K562 (cell line): ENCODE data around the gene COX6B1. TPM values are rescaled to one million over a fixed set of nuclear protein-coding genes. Genes with fewer than 3 reads are reported as not detected.
A peak's percentile ranks its signal among the peaks of the same experiment; 100 is the strongest.

Source experiments
- BRD9 ChIP-seq: fragments of 450-650 bp; IDR thresholded peaks from 2 replicates; pipeline ENCODE4 v1.6.1; 2018; ENCODE audit warnings: low read depth; ENCODE audit not compliant: partially characterized antibody
- CEBPB ChIP-seq: fragments of 450-650 bp; IDR thresholded peaks from 2 replicates; pipeline ENCODE4 v1.6.1; 2016; ENCODE audit warnings: missing genetic modification characterization, missing compliant biosample characterization
- CHD4 ChIP-seq: fragments of 200-600 bp; sonication (generic); IDR thresholded peaks from 3 replicates; pipeline ENCODE4 v1.6.1; 2012; ENCODE audit warnings: low read depth, mild to moderate bottlenecking, mixed read lengths, low read length, inconsistent platforms; ENCODE audit not compliant: insufficient read depth, insufficient replicate concordance, poor library complexity, severe bottlenecking
- CLOCK ChIP-seq: fragments of 250-450 bp; sonication (Bioruptor Pico); IDR thresholded peaks from 2 replicates; pipeline ENCODE4 v1.4.0; 2020; ENCODE audit warnings: mild to moderate bottlenecking, moderate library complexity, borderline replicate concordance
- DNMT1 ChIP-seq: fragments of 450-650 bp; IDR thresholded peaks from 2 replicates; pipeline ENCODE4 v1.6.1; 2016; ENCODE audit warnings: antibody characterized with exemption, mild to moderate bottlenecking
- HMGN3 ChIP-seq: IDR thresholded peaks from 2 replicates; pipeline ENCODE4 v1.6.1; 2011; ENCODE audit warnings: borderline replicate concordance, low read depth, mild to moderate bottlenecking, mixed read lengths, low read length; ENCODE audit not compliant: insufficient read length; ENCODE audit errors: extremely low read depth
- HNRNPK ChIP-seq: fragments of 200-400 bp; formaldehyde crosslinking; IDR thresholded peaks from one replicate; pipeline ENCODE4 v1.6.1; 2018; ENCODE audit warnings: mild to moderate bottlenecking, low read depth, low read length; ENCODE audit not compliant: poor library complexity, severe bottlenecking
- KDM5B ChIP-seq: fragments of 200-600 bp; sonication (generic); IDR thresholded peaks from 2 replicates; pipeline ENCODE4 v1.6.1; 2012; ENCODE audit warnings: low read depth, mild to moderate bottlenecking, moderate library complexity, low read length, control low read depth, inconsistent platforms; ENCODE audit not compliant: insufficient replicate concordance
- NFYB ChIP-seq: IDR thresholded peaks from 2 replicates; pipeline ENCODE4 v1.6.1; 2011; ENCODE audit warnings: mild to moderate bottlenecking, moderate library complexity; ENCODE audit not compliant: insufficient read length; ENCODE audit errors: extremely low read depth
- RAD21 ChIP-seq, 2 experiments: fragments of 250-450 bp in 1 of 2; fragments of 450-650 bp in 1 of 2; sonication (Bioruptor Pico) in 1 of 2; formaldehyde crosslinking in 1 of 2; IDR thresholded peaks in 1 of 2; conservative IDR thresholded peaks in 1 of 2; 2 replicates each; pipeline versions ENCODE4 v1.4.0 to v1.8.0; 2020 to 2022; ENCODE audit warnings: mild to moderate bottlenecking in 2 of 2, moderate library complexity in 1 of 2
- SAP30 ChIP-seq: fragments of 200-600 bp; sonication (generic); IDR thresholded peaks from 2 replicates; pipeline ENCODE4 v1.6.1; 2012; ENCODE audit warnings: borderline replicate concordance, low read depth, mild to moderate bottlenecking, moderate library complexity, low read length, control low read depth, inconsistent platforms; ENCODE audit not compliant: insufficient read depth, poor library complexity, severe bottlenecking
- SRSF3 ChIP-seq: fragments of 200-400 bp; formaldehyde crosslinking; IDR thresholded peaks from 2 replicates; pipeline ENCODE4 v1.6.1; 2016; ENCODE audit warnings: mild to moderate bottlenecking, low read length, moderate library complexity; ENCODE audit not compliant: insufficient read depth
- TCF3 ChIP-seq: sonication (generic); formaldehyde crosslinking; IDR thresholded peaks from 2 replicates; pipeline ENCODE4 v1.4.0; 2020; ENCODE audit warnings: mild to moderate bottlenecking, missing genetic modification reagents
- ZBED1 ChIP-seq: IDR thresholded peaks from 2 replicates; pipeline ENCODE4 v1.6.1; 2014
- ZBTB1 ChIP-seq: sonication (generic); formaldehyde crosslinking; IDR thresholded peaks from 2 replicates; pipeline ENCODE4 v1.8.1; 2023; ENCODE audit warnings: missing genetic modification reagents, low read depth, mild to moderate bottlenecking, borderline replicate concordance
- ZBTB7A ChIP-seq: IDR thresholded peaks from 2 replicates; pipeline ENCODE4 v1.6.1; 2011; ENCODE audit warnings: low read depth, mild to moderate bottlenecking, low read length, moderate library complexity, borderline replicate concordance; ENCODE audit not compliant: control insufficient read depth
- ZNF134 ChIP-seq: fragments of 250-450 bp; sonication (Bioruptor Pico); conservative IDR thresholded peaks from 2 replicates; pipeline ENCODE4 v1.4.0; 2020
- ZNF217 ChIP-seq: sonication (generic); formaldehyde crosslinking; IDR thresholded peaks from 2 replicates; pipeline ENCODE4 v1.8.0; 2022; ENCODE audit warnings: mild to moderate bottlenecking, missing genetic modification reagents
- ZNF512 ChIP-seq: IDR thresholded peaks from 2 replicates; pipeline ENCODE4 v1.6.1; 2016; ENCODE audit warnings: missing genetic modification characterization, missing compliant biosample characterization
- polyA plus RNA-seq, 8 experiments: library from polyadenylated mRNA; depleted of rRNA in 4 of 8; stranded (reverse) in 5 of 8; unstranded in 3 of 8; fragments of >200 nt; fragmentation: Nextera tagmentation in 2 of 8; fragmentation: Illumina TruSeq in 1 of 8; extraction: Ambion mirVana in 2 of 8; extraction: Trizol in 1 of 8; gene quantifications; 2 replicates each; pipeline versions ENCODE4 v1.2.1 to v1.2.3, GENCODE V29; 2011 to 2014; ENCODE audit warnings: inconsistent platforms in 1 of 8, missing spikeins in 1 of 8
- total RNA-seq, 7 experiments: library from RNA; depleted of rRNA in 6 of 7; stranded (reverse); fragments of >200 nt in 6 of 7; fragmentation: Illumina TruSeq in 2 of 7; extraction: Trizol in 2 of 7; gene quantifications; 2 replicates each; pipeline versions ENCODE4 v1.2.1 to v1.2.3, GENCODE V29; 2011 to 2021; ENCODE audit warnings: low replicate concordance in 1 of 7
- TF ChIP-seq, protein P1 (sequence below): fragments of 450-650 bp; IDR thresholded peaks from 2 replicates; pipeline ENCODE4 v1.6.1; 2017; ENCODE audit warnings: antibody characterized with exemption

The COX6B1 gene
- total and polyA plus RNA-seq, 9 of the 15 experiments (the other 6 are each of a cell fraction or from before 2014, with no cell fraction given), result 777 to 2,393 (median 1,219) TPM

- no peak for TF ChIP-seq HNRNPK
- TF ChIP-seq ZBED1, result no peak
- TF ChIP-seq CLOCK (CRISPR knock-in tag), result no peak
- peak; percentile 91 for TF ChIP-seq ZNF512
- TF ChIP-seq BRD9, result no peak
- peak; percentile 97 to 99 for TF ChIP-seq RAD21 (CRISPR knock-in tag; conservative IDR thresholded peaks at IDR 0.05 in 1 of 2, IDR thresholded peaks at IDR 0.05 in 1 of 2)
- no peak for TF ChIP-seq ZBTB1
- TF ChIP-seq CHD4, result no peak
- no peak for TF ChIP-seq NFYB
- TF ChIP-seq ZNF217 (CRISPR knock-in tag), result no peak
- no peak for TF ChIP-seq ZNF134
- TF ChIP-seq ZBTB7A, result peak; percentile 35; the same call in 1 of the 2 replicates
- no peak for TF ChIP-seq SRSF3
- TF ChIP-seq KDM5B, result no peak
- no peak for TF ChIP-seq HMGN3
- TF ChIP-seq CEBPB (tag), result no peak
- no peak for TF ChIP-seq DNMT1
- no peak for TF ChIP-seq SAP30
- TF ChIP-seq, protein P1, sequence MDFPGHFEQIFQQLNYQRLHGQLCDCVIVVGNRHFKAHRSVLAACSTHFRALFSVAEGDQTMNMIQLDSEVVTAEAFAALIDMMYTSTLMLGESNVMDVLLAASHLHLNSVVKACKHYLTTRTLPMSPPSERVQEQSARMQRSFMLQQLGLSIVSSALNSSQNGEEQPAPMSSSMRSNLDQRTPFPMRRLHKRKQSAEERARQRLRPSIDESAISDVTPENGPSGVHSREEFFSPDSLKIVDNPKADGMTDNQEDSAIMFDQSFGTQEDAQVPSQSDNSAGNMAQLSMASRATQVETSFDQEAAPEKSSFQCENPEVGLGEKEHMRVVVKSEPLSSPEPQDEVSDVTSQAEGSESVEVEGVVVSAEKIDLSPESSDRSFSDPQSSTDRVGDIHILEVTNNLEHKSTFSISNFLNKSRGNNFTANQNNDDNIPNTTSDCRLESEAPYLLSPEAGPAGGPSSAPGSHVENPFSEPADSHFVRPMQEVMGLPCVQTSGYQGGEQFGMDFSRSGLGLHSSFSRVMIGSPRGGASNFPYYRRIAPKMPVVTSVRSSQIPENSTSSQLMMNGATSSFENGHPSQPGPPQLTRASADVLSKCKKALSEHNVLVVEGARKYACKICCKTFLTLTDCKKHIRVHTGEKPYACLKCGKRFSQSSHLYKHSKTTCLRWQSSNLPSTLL, result 0 out of 2 replicates have a peak, but pooled peaks have one; percentile 40
- TF ChIP-seq TCF3, result no peak
Measured at GRCh38 chr19:35693835-35694599, 45.9 kb downstream of the COX6B1 start (continued).
